GM19099 (cell line): Measurements from ENCODE around the gene CCL22.

Experiments used
- POLR2A ChIP-seq: IDR thresholded peaks from 3 replicates; pipeline ENCODE4 v1.6.1; 2011; ENCODE audit warnings: low read depth; ENCODE audit not compliant: insufficient read length; ENCODE audit errors: extremely low read depth

Gene CCL22

DNA sequence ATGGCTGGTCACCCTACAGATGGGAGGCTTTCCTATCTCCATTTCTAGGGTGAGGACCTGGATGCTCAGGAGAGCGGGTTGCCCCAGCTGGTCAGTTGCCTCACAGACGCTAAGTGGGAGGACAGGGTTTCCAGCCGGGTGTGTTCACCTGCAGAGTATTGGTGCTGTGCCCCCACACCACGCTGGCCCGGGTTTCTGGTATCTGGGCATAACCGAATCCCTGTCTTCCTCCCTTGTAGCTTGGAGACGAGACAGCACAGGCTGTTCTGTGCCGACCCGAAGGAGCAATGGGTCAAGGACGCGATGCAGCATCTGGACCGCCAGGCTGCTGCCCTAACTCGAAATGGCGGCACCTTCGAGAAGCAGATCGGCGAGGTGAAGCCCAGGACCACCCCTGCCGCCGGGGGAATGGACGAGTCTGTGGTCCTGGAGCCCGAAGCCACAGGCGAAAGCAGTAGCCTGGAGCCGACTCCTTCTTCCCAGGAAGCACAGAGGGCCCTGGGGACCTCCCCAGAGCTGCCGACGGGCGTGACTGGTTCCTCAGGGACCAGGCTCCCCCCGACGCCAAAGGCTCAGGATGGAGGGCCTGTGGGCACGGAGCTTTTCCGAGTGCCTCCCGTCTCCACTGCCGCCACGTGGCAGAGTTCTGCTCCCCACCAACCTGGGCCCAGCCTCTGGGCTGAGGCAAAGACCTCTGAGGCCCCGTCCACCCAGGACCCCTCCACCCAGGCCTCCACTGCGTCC, 23.4 kb downstream of the CCL22 start:
- TF ChIP-seq POLR2A: no peak

DNA sequence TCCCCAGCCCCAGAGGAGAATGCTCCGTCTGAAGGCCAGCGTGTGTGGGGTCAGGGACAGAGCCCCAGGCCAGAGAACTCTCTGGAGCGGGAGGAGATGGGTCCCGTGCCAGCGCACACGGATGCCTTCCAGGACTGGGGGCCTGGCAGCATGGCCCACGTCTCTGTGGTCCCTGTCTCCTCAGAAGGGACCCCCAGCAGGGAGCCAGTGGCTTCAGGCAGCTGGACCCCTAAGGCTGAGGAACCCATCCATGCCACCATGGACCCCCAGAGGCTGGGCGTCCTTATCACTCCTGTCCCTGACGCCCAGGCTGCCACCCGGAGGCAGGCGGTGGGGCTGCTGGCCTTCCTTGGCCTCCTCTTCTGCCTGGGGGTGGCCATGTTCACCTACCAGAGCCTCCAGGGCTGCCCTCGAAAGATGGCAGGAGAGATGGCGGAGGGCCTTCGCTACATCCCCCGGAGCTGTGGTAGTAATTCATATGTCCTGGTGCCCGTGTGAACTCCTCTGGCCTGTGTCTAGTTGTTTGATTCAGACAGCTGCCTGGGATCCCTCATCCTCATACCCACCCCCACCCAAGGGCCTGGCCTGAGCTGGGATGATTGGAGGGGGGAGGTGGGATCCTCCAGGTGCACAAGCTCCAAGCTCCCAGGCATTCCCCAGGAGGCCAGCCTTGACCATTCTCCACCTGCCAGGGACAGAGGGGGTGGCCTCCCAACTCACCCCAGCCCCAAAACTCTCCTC, 24.1 kb downstream of the CCL22 start:
- TF ChIP-seq POLR2A: no peak

DNA sequence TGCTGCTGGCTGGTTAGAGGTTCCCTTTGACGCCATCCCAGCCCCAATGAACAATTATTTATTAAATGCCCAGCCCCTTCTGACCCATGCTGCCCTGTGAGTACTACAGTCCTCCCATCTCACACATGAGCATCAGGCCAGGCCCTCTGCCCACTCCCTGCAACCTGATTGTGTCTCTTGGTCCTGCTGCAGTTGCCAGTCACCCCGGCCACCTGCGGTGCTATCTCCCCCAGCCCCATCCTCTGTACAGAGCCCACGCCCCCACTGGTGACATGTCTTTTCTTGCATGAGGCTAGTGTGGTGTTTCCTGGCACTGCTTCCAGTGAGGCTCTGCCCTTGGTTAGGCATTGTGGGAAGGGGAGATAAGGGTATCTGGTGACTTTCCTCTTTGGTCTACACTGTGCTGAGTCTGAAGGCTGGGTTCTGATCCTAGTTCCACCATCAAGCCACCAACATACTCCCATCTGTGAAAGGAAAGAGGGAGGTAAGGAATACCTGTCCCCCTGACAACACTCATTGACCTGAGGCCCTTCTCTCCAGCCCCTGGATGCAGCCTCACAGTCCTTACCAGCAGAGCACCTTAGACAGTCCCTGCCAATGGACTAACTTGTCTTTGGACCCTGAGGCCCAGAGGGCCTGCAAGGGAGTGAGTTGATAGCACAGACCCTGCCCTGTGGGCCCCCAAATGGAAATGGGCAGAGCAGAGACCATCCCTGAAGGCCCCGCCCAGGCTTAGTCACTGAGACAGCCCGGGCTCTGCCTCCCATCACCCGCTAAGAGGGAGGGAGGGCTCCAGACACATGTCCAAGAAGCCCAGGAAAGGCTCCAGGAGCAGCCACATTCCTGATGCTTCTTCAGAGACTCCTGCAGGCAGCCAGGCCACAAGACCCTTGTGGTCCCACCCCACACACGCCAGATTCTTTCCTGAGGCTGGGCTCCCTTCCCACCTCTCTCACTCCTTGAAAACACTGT, 25.0 kb downstream of the CCL22 start:
- TF ChIP-seq POLR2A: no peak

DNA sequence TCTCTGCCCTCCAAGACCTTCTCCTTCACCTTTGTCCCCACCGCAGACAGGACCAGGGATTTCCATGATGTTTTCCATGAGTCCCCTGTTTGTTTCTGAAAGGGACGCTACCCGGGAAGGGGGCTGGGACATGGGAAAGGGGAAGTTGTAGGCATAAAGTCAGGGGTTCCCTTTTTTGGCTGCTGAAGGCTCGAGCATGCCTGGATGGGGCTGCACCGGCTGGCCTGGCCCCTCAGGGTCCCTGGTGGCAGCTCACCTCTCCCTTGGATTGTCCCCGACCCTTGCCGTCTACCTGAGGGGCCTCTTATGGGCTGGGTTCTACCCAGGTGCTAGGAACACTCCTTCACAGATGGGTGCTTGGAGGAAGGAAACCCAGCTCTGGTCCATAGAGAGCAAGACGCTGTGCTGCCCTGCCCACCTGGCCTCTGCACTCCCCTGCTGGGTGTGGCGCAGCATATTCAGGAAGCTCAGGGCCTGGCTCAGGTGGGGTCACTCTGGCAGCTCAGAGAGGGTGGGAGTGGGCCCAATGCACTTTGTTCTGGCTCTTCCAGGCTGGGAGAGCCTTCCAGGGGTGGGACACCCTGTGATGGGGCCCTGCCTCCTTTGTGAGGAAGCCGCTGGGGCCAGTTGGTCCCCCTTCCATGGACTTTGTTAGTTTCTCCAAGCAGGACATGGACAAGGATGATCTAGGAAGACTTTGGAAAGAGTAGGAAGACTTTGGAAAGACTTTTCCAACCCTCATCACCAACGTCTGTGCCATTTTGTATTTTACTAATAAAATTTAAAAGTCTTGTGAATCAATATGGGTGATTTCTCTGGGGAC, 25.9 kb downstream of the CCL22 start:
- TF ChIP-seq POLR2A: no peak

DNA sequence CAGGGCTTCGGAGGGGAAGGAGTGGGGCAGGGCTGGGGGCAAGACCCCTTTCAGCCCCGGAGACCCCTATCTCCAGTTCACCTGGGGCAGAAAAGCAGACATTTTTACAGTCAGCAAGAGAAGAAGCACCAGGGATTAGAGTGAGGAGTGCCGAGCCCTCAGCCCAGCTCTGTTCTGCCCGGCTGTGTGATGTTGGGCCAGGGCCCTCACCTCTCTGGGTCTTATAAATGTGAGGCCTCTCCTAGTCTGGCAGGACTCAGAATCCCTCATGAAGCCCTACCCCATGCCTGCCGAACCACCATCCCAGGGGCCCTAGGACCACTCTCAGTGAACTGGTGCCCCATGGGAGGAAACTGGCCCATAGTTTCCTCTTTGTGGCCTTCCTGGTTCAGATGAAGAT, 26.5 kb downstream of the CCL22 start:
- TF ChIP-seq POLR2A: no peak

DNA sequence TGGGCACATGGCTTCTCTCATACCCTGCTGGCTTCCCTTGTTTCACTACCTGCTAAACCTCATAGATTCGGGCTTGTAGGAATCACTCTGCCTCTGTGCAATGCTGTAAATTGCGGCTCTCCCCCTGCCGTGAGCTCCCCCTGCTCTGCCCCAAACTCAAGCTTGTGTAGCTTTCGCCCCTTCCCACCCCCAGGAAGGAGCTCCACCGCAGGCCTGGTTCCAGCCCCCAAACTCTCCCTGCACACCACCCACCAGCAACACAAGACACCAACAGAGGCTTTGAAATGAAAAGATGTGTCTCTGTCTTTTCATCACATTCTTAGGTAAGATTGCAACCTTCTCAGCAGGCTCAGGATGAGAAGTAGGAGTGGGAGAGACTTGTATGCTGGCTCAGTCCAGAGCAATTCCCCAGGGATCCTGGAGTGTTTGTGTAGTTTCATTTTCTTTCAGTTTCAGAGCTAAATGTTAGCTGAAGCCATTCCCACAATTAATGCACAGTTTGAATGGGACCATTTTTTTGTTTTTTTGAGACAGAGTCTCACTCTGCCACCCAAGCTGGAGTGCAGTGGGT, 27.9 kb downstream of the CCL22 start:
- TF ChIP-seq POLR2A: no peak

DNA sequence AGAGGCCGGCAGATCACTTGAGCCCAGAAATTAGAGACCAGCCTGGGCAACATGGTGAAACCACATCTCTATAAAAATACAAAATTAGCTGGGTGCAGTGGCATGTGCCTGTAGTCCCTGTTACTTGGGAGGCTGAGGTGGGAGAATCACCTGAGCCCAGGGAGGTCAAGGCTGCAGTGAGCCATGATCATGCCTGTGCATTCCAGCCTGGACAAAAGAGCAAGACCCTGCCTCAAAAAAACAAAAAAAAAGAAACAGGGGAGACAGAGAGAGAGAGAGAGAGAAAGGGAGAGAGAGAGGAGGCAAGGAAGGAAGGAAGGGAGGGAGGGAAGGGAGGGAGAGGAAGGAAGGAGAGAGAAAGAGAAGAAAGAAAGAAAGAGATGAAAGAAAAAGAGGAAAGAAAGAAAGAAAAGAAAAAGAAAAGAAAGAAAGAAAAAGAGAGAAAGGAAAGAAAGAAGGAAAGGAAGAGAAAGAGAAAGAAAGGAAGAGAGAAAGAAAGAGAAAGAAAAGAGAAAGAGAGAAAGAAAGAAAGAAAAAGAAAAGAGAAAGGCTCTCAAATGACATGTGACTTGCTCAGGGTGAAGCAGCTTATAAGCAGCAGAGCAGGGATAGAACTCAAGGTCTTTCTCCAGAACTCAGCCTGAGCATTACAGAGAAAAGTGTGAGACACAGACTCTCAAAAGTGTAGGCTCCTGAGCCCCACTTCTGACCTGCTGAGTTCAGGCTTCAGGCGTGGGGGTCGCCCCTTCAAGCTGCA, 29.2 kb downstream of the CCL22 start:
- TF ChIP-seq POLR2A: peak; percentile 30

DNA sequence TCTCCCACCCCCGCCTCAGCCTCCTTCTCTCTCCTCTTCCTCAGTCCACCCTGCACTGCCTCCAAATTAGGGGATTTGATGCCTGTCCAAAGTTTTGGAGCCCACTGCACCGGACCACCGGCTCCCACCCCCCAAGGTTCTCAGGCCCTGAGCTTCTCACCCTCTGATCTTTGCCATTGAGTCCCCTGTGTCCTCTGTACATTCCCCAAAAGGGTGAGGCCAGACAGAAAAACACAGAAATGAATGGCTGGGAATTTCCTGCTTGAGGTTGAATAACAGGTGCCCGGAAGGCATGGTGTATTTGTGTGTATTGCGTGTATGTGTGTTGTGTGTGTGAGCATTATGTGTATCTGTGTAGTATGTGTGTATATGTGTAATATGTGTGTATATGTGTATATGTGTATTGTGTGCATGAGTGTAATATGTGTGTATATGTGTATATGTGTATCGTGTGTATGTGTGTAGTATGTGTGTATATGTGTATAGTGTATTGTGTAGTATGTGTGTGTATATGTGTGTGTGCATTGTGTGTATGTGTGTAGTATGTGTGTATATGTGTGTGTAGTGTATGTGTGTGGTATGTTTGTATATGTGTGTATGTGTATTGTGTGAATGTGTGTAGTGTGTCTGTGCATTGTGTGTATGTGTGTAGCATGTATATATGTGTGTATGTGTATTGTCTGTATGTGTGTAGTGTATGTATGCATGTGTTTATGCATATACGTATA, 29.9 kb downstream of the CCL22 start:
- TF ChIP-seq POLR2A: no peak

DNA sequence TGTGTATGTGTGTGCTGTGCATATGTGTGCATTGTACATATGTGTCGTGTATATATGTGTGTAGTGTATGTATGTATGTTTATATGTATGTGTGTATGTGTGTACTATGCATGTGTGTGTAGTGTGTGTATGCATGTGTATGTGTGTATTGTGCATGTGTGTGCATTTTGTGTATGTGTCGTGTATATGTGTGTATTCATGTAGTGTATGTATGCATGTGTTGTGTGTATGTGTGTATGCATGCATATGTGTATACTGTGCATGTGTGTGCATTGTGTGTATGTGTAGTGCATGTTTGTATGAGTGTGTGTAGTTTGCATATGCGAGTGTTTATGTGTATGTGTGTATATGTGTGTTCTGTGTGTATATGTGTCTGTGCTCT, 30.5 kb downstream of the CCL22 start:
- no peak for TF ChIP-seq POLR2A

DNA sequence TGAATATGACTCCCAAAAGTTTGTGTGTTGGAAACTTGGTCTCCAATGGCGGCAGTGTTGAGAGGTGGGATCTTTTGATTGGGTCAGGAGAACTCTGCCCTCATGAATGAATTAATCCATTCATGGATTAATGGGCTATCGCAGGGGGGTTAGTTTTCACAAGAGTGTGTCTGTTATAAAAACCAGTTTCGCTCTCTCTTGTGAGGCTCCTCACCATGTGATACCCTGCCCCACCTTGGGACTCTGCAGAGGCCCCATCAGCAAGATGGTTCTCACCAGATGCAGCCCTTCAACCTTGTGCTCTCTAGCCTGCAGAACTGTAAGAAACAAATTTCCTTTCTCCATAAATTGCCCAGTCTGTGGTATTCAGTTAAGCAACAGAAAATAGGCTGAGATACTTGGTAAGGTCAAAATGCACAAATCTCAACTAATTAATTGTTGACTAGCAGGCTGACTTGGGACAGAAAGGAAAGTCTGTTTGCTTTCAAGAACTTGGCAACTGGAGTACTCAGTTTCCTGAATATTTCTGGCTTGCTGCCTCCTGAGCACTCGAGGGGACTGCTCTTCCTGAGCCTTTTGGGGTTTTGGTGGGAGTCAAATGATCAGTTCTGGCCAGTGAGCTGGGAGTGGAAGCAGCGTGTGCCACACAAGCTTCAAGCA, 32.2 kb downstream of the CCL22 start:
- TF ChIP-seq POLR2A: no peak

DNA sequence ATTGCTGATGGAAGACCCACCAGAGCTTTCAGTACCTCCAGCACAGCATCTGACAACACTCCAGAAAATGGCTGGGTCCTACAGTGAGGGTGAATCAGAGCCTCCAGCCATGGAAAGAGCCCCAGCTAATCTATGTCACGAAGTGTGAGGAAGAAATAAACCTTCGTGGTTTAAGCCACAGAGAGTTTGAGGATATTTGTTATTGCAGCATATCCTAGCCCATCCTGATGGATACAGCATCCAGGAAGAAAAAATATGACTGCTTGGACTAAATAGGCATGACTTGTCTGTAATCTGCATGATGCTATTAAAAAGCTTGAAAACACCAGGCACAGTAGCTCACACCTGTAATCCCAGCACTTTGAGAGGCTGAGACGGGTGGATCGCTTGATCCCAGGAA, 32.7 kb downstream of the CCL22 start:
- no peak for TF ChIP-seq POLR2A

DNA sequence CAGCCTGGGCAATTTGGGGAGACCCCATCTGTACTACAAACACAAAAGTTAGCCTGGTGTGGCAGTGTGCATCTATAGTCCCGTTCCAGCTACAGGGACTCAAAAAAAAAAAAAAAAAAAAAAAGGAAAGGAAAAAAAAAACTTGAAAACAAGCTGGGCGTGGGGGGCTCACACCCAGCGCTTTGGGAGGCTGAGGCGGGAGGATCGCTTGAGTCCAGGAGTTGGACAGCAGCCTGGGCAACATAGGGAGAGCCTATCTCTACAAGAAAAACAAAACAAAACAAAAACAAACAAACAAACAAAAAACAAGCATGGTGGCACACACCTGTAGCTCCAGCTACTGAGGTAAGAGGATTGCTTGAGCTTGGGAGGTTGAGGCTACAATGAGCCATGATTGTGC, 33.1 kb downstream of the CCL22 start:
- no peak for TF ChIP-seq POLR2A
